PC-3 (cell line): ENCODE measurements around the gene AP1B1.

Experiments
- EZH2 ChIP-seq: fragments of 300-600 bp; sonication (generic); IDR thresholded peaks from one replicate; pipeline ENCODE4 v1.6.1; 2017; ENCODE audit warnings: antibody characterized with exemption, mild to moderate bottlenecking, low read length; ENCODE audit not compliant: unreplicated experiment
- TF ChIP-seq, protein P1 (sequence below): fragments of 300-600 bp; sonication (generic); conservative IDR thresholded peaks from 2 replicates; pipeline ENCODE4 v1.5.1; 2017; ENCODE audit warnings: antibody characterized with exemption, low read depth, mild to moderate bottlenecking, low read length

DNA sequence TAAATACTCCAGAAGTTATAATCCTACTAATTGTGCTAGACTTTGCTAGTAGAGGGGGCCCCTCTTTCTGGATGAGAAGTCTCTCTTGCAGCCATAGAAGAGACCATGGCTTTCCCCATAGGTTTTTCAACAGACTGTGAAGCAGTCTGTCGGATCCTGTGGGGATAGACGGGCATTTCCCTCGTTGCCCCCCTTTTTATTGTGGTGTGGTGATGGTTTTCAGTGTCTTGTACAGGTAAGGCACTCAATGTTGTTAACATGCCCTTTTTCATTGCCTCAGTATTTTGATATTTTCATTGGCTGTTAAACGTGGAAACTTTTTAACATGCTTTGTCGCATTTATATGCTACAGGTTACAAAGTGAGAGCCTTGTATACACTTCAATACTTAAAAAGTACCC is 98.3 kb downstream of the AP1B1 start:
- TF ChIP-seq, protein P1, sequence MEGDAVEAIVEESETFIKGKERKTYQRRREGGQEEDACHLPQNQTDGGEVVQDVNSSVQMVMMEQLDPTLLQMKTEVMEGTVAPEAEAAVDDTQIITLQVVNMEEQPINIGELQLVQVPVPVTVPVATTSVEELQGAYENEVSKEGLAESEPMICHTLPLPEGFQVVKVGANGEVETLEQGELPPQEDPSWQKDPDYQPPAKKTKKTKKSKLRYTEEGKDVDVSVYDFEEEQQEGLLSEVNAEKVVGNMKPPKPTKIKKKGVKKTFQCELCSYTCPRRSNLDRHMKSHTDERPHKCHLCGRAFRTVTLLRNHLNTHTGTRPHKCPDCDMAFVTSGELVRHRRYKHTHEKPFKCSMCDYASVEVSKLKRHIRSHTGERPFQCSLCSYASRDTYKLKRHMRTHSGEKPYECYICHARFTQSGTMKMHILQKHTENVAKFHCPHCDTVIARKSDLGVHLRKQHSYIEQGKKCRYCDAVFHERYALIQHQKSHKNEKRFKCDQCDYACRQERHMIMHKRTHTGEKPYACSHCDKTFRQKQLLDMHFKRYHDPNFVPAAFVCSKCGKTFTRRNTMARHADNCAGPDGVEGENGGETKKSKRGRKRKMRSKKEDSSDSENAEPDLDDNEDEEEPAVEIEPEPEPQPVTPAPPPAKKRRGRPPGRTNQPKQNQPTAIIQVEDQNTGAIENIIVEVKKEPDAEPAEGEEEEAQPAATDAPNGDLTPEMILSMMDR = no peak
- no peak for TF ChIP-seq EZH2
